WTC11 (cell line): ENCODE results near the gene ANKRD66. TPM values are rescaled to one million over a fixed set of nuclear protein-coding genes. Genes with fewer than 3 reads are reported as not detected.

Source experiments
- ATAC-seq: fragments of 200-7000 bp; cut with Tn5 transposase; 2 replicates; pipeline ENCODE4 v1.10.0; 2021; ENCODE audit warnings: mild to moderate bottlenecking, moderate library complexity
- CTCF ChIA-PET: fragments of 300-600 bp; sonication (Branson Sonifier 250); formaldehyde crosslinking; loops from one replicate; lab custom pipeline; 2021; ENCODE audit warnings: antibody characterized with exemption; lab: Charles Lee
- POLR2A ChIA-PET: fragments of 350-600 bp; sonication (Branson Sonifier 250); formaldehyde crosslinking; loops from one replicate; lab custom pipeline; 2021; ENCODE audit warnings: antibody characterized with exemption; lab: Charles Lee
- DNase-seq: peaks from one replicate; pipeline ENCODE4 v3.0.0; 2021; ENCODE audit warnings: low spot score
- H3K27ac Mint-ChIP-seq: 2 replicates; pipeline ENCODE4 v1.8.0; 2021; ENCODE audit warnings: mixed read lengths
- H3K27me3 Mint-ChIP-seq: 2 replicates; pipeline ENCODE4 v1.8.0; 2021; ENCODE audit warnings: low read depth, mild to moderate bottlenecking, moderate library complexity, mixed read lengths
- H3K36me3 Mint-ChIP-seq: 2 replicates; pipeline ENCODE4 v1.8.0; 2021; ENCODE audit warnings: mixed read lengths
- H3K4me1 Mint-ChIP-seq: 2 replicates; pipeline ENCODE4 v1.8.0; 2022; ENCODE audit warnings: mixed read lengths
- H3K4me3 Mint-ChIP-seq: 2 replicates; pipeline ENCODE4 v1.8.0; 2021; ENCODE audit warnings: mild to moderate bottlenecking, moderate library complexity, mixed read lengths
- H3K9me3 Mint-ChIP-seq: 2 replicates; pipeline ENCODE4 v1.8.0; 2021; ENCODE audit warnings: mixed read lengths
- ETV6 ChIP-seq: sonication (generic); formaldehyde crosslinking; IDR thresholded peaks from 2 replicates; pipeline ENCODE4 v1.8.1; 2022; ENCODE audit warnings: mild to moderate bottlenecking, missing genetic modification reagents
- FOXP1 ChIP-seq: sonication (generic); formaldehyde crosslinking; IDR thresholded peaks from 2 replicates; pipeline ENCODE4 v1.8.0; 2022; ENCODE audit warnings: missing genetic modification reagents, mild to moderate bottlenecking, moderate library complexity, borderline replicate concordance
- KAT7 ChIP-seq: sonication (generic); formaldehyde crosslinking; IDR thresholded peaks from 2 replicates; pipeline ENCODE4 v1.8.1; 2023; ENCODE audit warnings: missing genetic modification reagents, mild to moderate bottlenecking, borderline replicate concordance
- NR2C2 ChIP-seq: sonication (generic); formaldehyde crosslinking; IDR thresholded peaks from 2 replicates; pipeline ENCODE4 v1.8.0; 2022; ENCODE audit warnings: mild to moderate bottlenecking, missing genetic modification reagents
- SMAD4 ChIP-seq: sonication (generic); formaldehyde crosslinking; IDR thresholded peaks from 2 replicates; pipeline ENCODE4 v1.8.0; 2022; ENCODE audit warnings: mild to moderate bottlenecking, missing genetic modification reagents
- TCF7 ChIP-seq: sonication (generic); formaldehyde crosslinking; IDR thresholded peaks from 2 replicates; pipeline ENCODE4 v1.8.0; 2022; ENCODE audit warnings: mild to moderate bottlenecking, low read depth, missing genetic modification reagents, moderate library complexity
- ZNF121 ChIP-seq: sonication (generic); formaldehyde crosslinking; IDR thresholded peaks from 2 replicates; pipeline ENCODE4 v1.8.0; 2023; ENCODE audit warnings: missing genetic modification reagents
- ZNF263 ChIP-seq: sonication (generic); formaldehyde crosslinking; IDR thresholded peaks from 2 replicates; pipeline ENCODE4 v1.8.1; 2022; ENCODE audit warnings: low read depth, mild to moderate bottlenecking, moderate library complexity, missing genetic modification reagents
- ZNF396 ChIP-seq: fragments of 250-450 bp; sonication (Bioruptor Pico); IDR thresholded peaks from 2 replicates; pipeline ENCODE4 v1.8.0; 2021; ENCODE audit warnings: mild to moderate bottlenecking, moderate library complexity, borderline replicate concordance
- ZNF671 ChIP-seq: fragments of 250-450 bp; sonication (Bioruptor Pico); IDR thresholded peaks from 2 replicates; pipeline ENCODE4 v1.8.0; 2021; ENCODE audit warnings: mild to moderate bottlenecking
- total RNA-seq: library from RNA; stranded (reverse); gene quantifications from 3 replicates; pipeline ENCODE4 v1.2.3, GENCODE V29; 2021
- TF ChIP-seq, protein P1 (sequence below): fragments of 250-450 bp; sonication (Bioruptor Pico); IDR thresholded peaks from 2 replicates; pipeline ENCODE4 v1.9.0; 2021; ENCODE audit warnings: moderate library complexity, mild to moderate bottlenecking, inconsistent platforms, borderline replicate concordance
- TF ChIP-seq, protein P2 (sequence below): sonication (generic); formaldehyde crosslinking; conservative IDR thresholded peaks from 2 replicates; pipeline ENCODE4 v1.8.1; 2023; ENCODE audit warnings: mild to moderate bottlenecking, low read depth, missing genetic modification reagents, moderate library complexity
- TF ChIP-seq, protein P3 (sequence below): sonication (generic); formaldehyde crosslinking; IDR thresholded peaks from 2 replicates; pipeline ENCODE4 v1.8.1; 2022; ENCODE audit warnings: mild to moderate bottlenecking, missing genetic modification reagents, moderate library complexity, borderline replicate concordance
- TF ChIP-seq, protein P4 (sequence below): sonication (generic); formaldehyde crosslinking; IDR thresholded peaks from 2 replicates; pipeline ENCODE4 v1.8.1; 2023; ENCODE audit warnings: mild to moderate bottlenecking, missing genetic modification reagents, borderline replicate concordance
- TF ChIP-seq, protein P5 (sequence below): fragments of 250-450 bp; sonication (Bioruptor Pico); IDR thresholded peaks from 2 replicates; pipeline ENCODE4 v1.9.0; 2021; ENCODE audit warnings: mild to moderate bottlenecking, borderline replicate concordance

Gene ANKRD66
- total RNA-seq, 1 experiment from 2014 or later = not detected

DNA sequence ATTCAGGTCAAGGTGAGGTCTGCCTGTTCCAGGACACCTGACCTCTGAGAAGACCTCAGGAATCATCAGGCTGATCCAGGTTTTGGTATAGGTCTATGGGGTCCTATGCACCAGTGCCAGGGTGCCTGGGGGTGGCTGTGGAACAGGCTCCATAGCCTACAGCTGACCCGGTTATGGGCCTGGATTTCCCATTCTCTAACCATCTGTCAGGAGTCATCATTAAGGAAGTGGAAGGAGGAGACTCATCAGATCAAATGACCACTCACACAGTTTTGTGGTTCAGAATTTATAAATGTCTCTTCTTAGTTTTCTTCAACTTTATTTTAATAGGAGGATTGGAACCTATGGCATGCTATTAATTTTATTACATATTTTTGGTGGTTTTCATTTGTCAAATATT is 26.3 kb upstream of the ANKRD66 start:
- H3K4me1 Mint-ChIP-seq = no peaks in the 10 kb centered on the region
- H3K9me3 Mint-ChIP-seq = no peaks in the 10 kb centered on the region
- no peak overlapping the region for H3K27ac Mint-ChIP-seq
- H3K27me3 Mint-ChIP-seq = no peaks in the 10 kb centered on the region
- H3K4me3 Mint-ChIP-seq = no peak overlapping the region
- POLR2A ChIA-PET = no interaction called here
- TF ChIP-seq, protein P1, sequence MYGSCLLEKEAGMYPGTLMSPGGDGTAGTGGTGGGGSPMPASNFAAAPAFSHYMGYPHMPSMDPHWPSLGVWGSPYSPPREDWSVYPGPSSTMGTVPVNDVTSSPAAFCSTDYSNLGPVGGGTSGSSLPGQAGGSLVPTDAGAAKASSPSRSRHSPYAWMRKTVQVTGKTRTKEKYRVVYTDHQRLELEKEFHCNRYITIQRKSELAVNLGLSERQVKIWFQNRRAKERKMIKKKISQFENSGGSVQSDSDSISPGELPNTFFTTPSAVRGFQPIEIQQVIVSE (CRISPR knock-in tag) = no peak
- TF ChIP-seq ZNF263 (CRISPR knock-in tag) = no peak
- TF ChIP-seq ZNF396 (CRISPR knock-in tag) = no peak
- no peak for TF ChIP-seq ZNF121
- TF ChIP-seq, protein P2, sequence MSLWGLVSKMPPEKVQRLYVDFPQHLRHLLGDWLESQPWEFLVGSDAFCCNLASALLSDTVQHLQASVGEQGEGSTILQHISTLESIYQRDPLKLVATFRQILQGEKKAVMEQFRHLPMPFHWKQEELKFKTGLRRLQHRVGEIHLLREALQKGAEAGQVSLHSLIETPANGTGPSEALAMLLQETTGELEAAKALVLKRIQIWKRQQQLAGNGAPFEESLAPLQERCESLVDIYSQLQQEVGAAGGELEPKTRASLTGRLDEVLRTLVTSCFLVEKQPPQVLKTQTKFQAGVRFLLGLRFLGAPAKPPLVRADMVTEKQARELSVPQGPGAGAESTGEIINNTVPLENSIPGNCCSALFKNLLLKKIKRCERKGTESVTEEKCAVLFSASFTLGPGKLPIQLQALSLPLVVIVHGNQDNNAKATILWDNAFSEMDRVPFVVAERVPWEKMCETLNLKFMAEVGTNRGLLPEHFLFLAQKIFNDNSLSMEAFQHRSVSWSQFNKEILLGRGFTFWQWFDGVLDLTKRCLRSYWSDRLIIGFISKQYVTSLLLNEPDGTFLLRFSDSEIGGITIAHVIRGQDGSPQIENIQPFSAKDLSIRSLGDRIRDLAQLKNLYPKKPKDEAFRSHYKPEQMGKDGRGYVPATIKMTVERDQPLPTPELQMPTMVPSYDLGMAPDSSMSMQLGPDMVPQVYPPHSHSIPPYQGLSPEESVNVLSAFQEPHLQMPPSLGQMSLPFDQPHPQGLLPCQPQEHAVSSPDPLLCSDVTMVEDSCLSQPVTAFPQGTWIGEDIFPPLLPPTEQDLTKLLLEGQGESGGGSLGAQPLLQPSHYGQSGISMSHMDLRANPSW (CRISPR knock-in tag) = no peak
- TF ChIP-seq, protein P3, sequence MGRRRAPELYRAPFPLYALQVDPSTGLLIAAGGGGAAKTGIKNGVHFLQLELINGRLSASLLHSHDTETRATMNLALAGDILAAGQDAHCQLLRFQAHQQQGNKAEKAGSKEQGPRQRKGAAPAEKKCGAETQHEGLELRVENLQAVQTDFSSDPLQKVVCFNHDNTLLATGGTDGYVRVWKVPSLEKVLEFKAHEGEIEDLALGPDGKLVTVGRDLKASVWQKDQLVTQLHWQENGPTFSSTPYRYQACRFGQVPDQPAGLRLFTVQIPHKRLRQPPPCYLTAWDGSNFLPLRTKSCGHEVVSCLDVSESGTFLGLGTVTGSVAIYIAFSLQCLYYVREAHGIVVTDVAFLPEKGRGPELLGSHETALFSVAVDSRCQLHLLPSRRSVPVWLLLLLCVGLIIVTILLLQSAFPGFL (CRISPR knock-in tag) = no peak
- TF ChIP-seq, protein P4, sequence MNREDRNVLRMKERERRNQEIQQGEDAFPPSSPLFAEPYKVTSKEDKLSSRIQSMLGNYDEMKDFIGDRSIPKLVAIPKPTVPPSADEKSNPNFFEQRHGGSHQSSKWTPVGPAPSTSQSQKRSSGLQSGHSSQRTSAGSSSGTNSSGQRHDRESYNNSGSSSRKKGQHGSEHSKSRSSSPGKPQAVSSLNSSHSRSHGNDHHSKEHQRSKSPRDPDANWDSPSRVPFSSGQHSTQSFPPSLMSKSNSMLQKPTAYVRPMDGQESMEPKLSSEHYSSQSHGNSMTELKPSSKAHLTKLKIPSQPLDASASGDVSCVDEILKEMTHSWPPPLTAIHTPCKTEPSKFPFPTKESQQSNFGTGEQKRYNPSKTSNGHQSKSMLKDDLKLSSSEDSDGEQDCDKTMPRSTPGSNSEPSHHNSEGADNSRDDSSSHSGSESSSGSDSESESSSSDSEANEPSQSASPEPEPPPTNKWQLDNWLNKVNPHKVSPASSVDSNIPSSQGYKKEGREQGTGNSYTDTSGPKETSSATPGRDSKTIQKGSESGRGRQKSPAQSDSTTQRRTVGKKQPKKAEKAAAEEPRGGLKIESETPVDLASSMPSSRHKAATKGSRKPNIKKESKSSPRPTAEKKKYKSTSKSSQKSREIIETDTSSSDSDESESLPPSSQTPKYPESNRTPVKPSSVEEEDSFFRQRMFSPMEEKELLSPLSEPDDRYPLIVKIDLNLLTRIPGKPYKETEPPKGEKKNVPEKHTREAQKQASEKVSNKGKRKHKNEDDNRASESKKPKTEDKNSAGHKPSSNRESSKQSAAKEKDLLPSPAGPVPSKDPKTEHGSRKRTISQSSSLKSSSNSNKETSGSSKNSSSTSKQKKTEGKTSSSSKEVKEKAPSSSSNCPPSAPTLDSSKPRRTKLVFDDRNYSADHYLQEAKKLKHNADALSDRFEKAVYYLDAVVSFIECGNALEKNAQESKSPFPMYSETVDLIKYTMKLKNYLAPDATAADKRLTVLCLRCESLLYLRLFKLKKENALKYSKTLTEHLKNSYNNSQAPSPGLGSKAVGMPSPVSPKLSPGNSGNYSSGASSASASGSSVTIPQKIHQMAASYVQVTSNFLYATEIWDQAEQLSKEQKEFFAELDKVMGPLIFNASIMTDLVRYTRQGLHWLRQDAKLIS = no peak
- ATAC-seq (no peak), DNase-seq (no peak)
- CTCF ChIA-PET = no interaction called here
- H3K36me3 Mint-ChIP-seq = no peaks in the 10 kb centered on the region

DNA sequence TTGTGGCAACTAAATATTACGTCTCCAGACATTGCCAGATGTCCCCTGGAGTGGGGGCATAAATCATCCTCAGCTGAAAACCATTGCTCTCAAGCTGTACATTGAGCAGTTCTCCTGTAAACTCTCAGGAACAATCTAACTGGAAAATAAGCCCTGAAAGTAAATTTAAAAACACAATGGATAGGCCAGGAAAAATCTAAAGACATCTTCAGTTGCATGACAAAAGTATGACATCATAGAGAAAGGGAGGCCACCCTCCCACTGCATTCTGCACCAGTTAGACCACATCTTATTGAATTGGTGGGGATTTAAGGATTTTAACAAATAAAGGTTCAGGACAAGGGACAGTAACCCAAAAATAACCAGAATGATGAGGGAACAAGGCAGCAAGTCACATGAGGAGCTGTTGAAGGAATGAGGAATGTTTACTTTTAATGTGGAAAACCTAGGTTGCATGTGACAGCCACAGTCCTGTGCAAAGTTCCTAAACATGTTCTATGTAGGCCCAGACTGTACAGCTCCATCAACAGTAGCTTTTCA is 16.9 kb upstream of the ANKRD66 start:
- H3K9me3 Mint-ChIP-seq = no peaks in the 10 kb centered on the region
- POLR2A ChIA-PET = no interaction called here
- DNase-seq (no peak), ATAC-seq (no peak)
- no peak overlapping the region for H3K27ac Mint-ChIP-seq
- H3K27me3 Mint-ChIP-seq = peaks cover 18% of the 10 kb centered on the region
- H3K36me3 Mint-ChIP-seq = no peaks in the 10 kb centered on the region
- peaks cover 11% of the 10 kb centered on the region for H3K4me1 Mint-ChIP-seq
- CTCF ChIA-PET = interaction anchor here (2.8 kb wide), 1 partner anchor 74 kb away, joined by 9 read pairs; no protein-coding TSS in a partner anchor
- no peak overlapping the region for H3K4me3 Mint-ChIP-seq
- TF ChIP-seq NR2C2 (CRISPR knock-in tag) (no peak), FOXP1 (CRISPR knock-in tag) (no peak), TCF7 (no peak), KAT7 (CRISPR knock-in tag) (no peak), SMAD4 (CRISPR knock-in tag) (no peak), ETV6 (CRISPR knock-in tag) (no peak), ZNF671 (CRISPR knock-in tag) (no peak)
- TF ChIP-seq, protein P5, sequence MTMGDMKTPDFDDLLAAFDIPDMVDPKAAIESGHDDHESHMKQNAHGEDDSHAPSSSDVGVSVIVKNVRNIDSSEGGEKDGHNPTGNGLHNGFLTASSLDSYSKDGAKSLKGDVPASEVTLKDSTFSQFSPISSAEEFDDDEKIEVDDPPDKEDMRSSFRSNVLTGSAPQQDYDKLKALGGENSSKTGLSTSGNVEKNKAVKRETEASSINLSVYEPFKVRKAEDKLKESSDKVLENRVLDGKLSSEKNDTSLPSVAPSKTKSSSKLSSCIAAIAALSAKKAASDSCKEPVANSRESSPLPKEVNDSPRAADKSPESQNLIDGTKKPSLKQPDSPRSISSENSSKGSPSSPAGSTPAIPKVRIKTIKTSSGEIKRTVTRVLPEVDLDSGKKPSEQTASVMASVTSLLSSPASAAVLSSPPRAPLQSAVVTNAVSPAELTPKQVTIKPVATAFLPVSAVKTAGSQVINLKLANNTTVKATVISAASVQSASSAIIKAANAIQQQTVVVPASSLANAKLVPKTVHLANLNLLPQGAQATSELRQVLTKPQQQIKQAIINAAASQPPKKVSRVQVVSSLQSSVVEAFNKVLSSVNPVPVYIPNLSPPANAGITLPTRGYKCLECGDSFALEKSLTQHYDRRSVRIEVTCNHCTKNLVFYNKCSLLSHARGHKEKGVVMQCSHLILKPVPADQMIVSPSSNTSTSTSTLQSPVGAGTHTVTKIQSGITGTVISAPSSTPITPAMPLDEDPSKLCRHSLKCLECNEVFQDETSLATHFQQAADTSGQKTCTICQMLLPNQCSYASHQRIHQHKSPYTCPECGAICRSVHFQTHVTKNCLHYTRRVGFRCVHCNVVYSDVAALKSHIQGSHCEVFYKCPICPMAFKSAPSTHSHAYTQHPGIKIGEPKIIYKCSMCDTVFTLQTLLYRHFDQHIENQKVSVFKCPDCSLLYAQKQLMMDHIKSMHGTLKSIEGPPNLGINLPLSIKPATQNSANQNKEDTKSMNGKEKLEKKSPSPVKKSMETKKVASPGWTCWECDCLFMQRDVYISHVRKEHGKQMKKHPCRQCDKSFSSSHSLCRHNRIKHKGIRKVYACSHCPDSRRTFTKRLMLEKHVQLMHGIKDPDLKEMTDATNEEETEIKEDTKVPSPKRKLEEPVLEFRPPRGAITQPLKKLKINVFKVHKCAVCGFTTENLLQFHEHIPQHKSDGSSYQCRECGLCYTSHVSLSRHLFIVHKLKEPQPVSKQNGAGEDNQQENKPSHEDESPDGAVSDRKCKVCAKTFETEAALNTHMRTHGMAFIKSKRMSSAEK (CRISPR knock-in tag) = no peak
